A549 (cell line): ENCODE results near the gene SART3. TPM values are rescaled to one million over a fixed set of nuclear protein-coding genes. Genes with fewer than 3 reads are reported as not detected.
"Not testable (repeated sequence)": the region's sequence is repeated elsewhere in the genome, so short reads cannot be mapped to it uniquely, and the experiment has no call there.

ENCODE experiments used
- ATAC-seq, 2 experiments: fragments of 200-7000 bp in 1 of 2; fragments of >200 bp in 1 of 2; cut with Nextera tagmentation in 1 of 2; cut with Tn5 transposase in 1 of 2; 3 replicates each; pipeline versions ENCODE4 v1.8.0 to v1.9.1; 2018 to 2020; ENCODE audit warnings: mild to moderate bottlenecking in 1 of 2, moderate library complexity in 1 of 2
- CTCF ChIA-PET: fragments of 300-600 bp; sonication (Branson Sonifier 250); formaldehyde crosslinking; extraction: SDS; loops from one replicate; lab custom pipeline; 2021; ENCODE audit warnings: antibody characterized with exemption, inconsistent platforms; lab: Yijun Ruan, JAX
- POLR2A ChIA-PET: fragments of 350-600 bp; formaldehyde crosslinking; extraction: SDS; loops from one replicate; lab custom pipeline; 2021; ENCODE audit warnings: antibody characterized with exemption, inconsistent platforms; lab: Yijun Ruan, JAX
- DNase-seq, 2 experiments: peaks; one replicate each; pipeline versions ENCODE4 v3.0.0 to v3.0.0-alpha.2; 2011 to 2016; ENCODE audit warnings: low read depth in 1 of 2, low spot score in 1 of 2
- FAIRE-seq: peaks from 2 replicates; lab custom pipeline; 2011; peaks lifted over from hg19 to GRCh38; lab: Jason Lieb, UNC
- H3K27ac ChIP-seq, 2 experiments: fragments of >200 bp; sonication (Bioruptor Twin); formaldehyde crosslinking; 3 replicates each; pipeline ENCODE4 v1.5.1; 2016 to 2017
- H3K4me1 ChIP-seq: fragments of >200 bp; sonication (Bioruptor Twin); formaldehyde crosslinking; 3 replicates; pipeline ENCODE4 v1.6.1; 2016
- H3K4me2 ChIP-seq: fragments of >200 bp; sonication (Bioruptor Twin); formaldehyde crosslinking; 3 replicates; pipeline ENCODE4 v1.6.1; 2016
- H3K4me3 ChIP-seq: fragments of >200 bp; sonication (Bioruptor Twin); formaldehyde crosslinking; 3 replicates; pipeline ENCODE4 v1.5.1; 2016
- H3K9me3 ChIP-seq: fragments of >200 bp; sonication (Bioruptor Twin); formaldehyde crosslinking; 3 replicates; pipeline ENCODE4 v1.6.1; 2016
- CEBPB ChIP-seq, 2 experiments: fragments of >200 bp in 1 of 2; sonication (Bioruptor Twin) in 1 of 2; formaldehyde crosslinking in 1 of 2; IDR thresholded peaks; 2 replicates each; pipeline ENCODE4 v1.6.1; 2012 to 2016
- CHD4 ChIP-seq: fragments of 200-600 bp; sonication (generic); IDR thresholded peaks from 2 replicates; pipeline ENCODE4 v1.6.1; 2016; ENCODE audit warnings: antibody characterized with exemption, mild to moderate bottlenecking, borderline replicate concordance
- EHF ChIP-seq: fragments of 250-450 bp; sonication (Bioruptor Pico); IDR thresholded peaks from 2 replicates; pipeline ENCODE4 v1.5.0; 2020; ENCODE audit warnings: mild to moderate bottlenecking
- ELK1 ChIP-seq: fragments of 150-350 bp; IDR thresholded peaks from 2 replicates; pipeline ENCODE4 v1.6.1; 2014; ENCODE audit warnings: low read depth, mild to moderate bottlenecking, low read length
- ESRRA ChIP-seq: fragments of 150-350 bp; IDR thresholded peaks from 2 replicates; pipeline ENCODE4 v1.6.1; 2014; ENCODE audit warnings: mild to moderate bottlenecking, low read length, borderline replicate concordance
- FOSB ChIP-seq: fragments of 250-450 bp; sonication (Bioruptor Pico); IDR thresholded peaks from 2 replicates; pipeline ENCODE4 v1.5.0; 2020; ENCODE audit warnings: mild to moderate bottlenecking, moderate library complexity
- HOXA7 ChIP-seq: fragments of 250-450 bp; sonication (Bioruptor Pico); IDR thresholded peaks from 2 replicates; pipeline ENCODE4 v1.5.0; 2020; ENCODE audit warnings: mild to moderate bottlenecking, moderate library complexity
- HOXB13 ChIP-seq: fragments of 250-450 bp; sonication (Bioruptor Pico); IDR thresholded peaks from 2 replicates; pipeline ENCODE4 v1.5.0; 2020; ENCODE audit warnings: low read depth, mild to moderate bottlenecking, moderate library complexity
- KDM1A ChIP-seq: fragments of 200-600 bp; sonication (generic); IDR thresholded peaks from 2 replicates; pipeline ENCODE4 v1.6.1; 2016; ENCODE audit warnings: low read depth, mild to moderate bottlenecking
- KDM5A ChIP-seq: fragments of 200-600 bp; sonication (generic); IDR thresholded peaks from 2 replicates; pipeline ENCODE4 v1.6.1; 2016; ENCODE audit warnings: antibody characterized with exemption, mild to moderate bottlenecking
- MAFK ChIP-seq: fragments of 450-650 bp; IDR thresholded peaks from 2 replicates; pipeline ENCODE4 v1.6.1; 2014; ENCODE audit not compliant: partially characterized antibody
- MAX ChIP-seq: IDR thresholded peaks from 2 replicates; pipeline ENCODE4 v1.6.1; 2012
- NFE2L2 ChIP-seq: fragments of 150-350 bp; conservative IDR thresholded peaks from 2 replicates; pipeline ENCODE4 v1.6.1; 2014; ENCODE audit warnings: low read length
- NR3C1 ChIP-seq: fragments of >200 bp; sonication (Bioruptor Twin); formaldehyde crosslinking; IDR thresholded peaks from 3 replicates; pipeline ENCODE4 v1.6.1; 2017
- PHF8 ChIP-seq: fragments of 200-600 bp; sonication (generic); IDR thresholded peaks from 2 replicates; pipeline ENCODE4 v1.6.1; 2016; ENCODE audit warnings: low read depth, mild to moderate bottlenecking, antibody characterized with exemption, moderate library complexity, borderline replicate concordance
- RAD21 ChIP-seq, 2 experiments: fragments of >200 bp in 1 of 2; sonication (Bioruptor Twin) in 1 of 2; formaldehyde crosslinking in 1 of 2; IDR thresholded peaks in 1 of 2; conservative IDR thresholded peaks in 1 of 2; 2 replicates in 1 of 2; 3 replicates in 1 of 2; pipeline ENCODE4 v1.6.1; 2012 to 2018; ENCODE audit warnings: inconsistent platforms in 1 of 2
- RCOR1 ChIP-seq: fragments of 150-350 bp; IDR thresholded peaks from 2 replicates; pipeline ENCODE4 v1.6.1; 2014; ENCODE audit warnings: antibody characterized with exemption, low read length, low read depth
- SREBF2 ChIP-seq: fragments of 450-650 bp; IDR thresholded peaks from 2 replicates; pipeline ENCODE4 v1.6.1; 2014; ENCODE audit warnings: mild to moderate bottlenecking, moderate library complexity
- TFCP2L1 ChIP-seq: fragments of 250-450 bp; sonication (Bioruptor Pico); IDR thresholded peaks from 2 replicates; pipeline ENCODE4 v1.5.0; 2021; ENCODE audit warnings: mild to moderate bottlenecking
- TP53 ChIP-seq: fragments of 250-450 bp; sonication (Bioruptor Pico); IDR thresholded peaks from 2 replicates; pipeline ENCODE4 v1.5.0; 2021; ENCODE audit warnings: mild to moderate bottlenecking, moderate library complexity
- USF2 ChIP-seq: fragments of 450-650 bp; IDR thresholded peaks from 2 replicates; pipeline ENCODE4 v1.6.1; 2014; ENCODE audit warnings: antibody characterized with exemption
- ZC3H11A ChIP-seq: fragments of 450-650 bp; IDR thresholded peaks from 2 replicates; pipeline ENCODE4 v1.6.1; 2014; ENCODE audit warnings: antibody characterized with exemption, mild to moderate bottlenecking
- ZNF302 ChIP-seq: fragments of 250-450 bp; sonication (Bioruptor Pico); IDR thresholded peaks from 2 replicates; pipeline ENCODE4 v1.9.0; 2021; ENCODE audit warnings: inconsistent platforms, mild to moderate bottlenecking, moderate library complexity
- ZSCAN20 ChIP-seq: fragments of 250-450 bp; sonication (Bioruptor Pico); IDR thresholded peaks from 2 replicates; pipeline ENCODE4 v1.8.0; 2022; ENCODE audit warnings: mild to moderate bottlenecking, moderate library complexity
- WGBS: methylation state at CpG from one replicate; pipeline ENCODE4 v1.1.6; 2017; ENCODE audit errors: missing lambda C conversion rate; 5-methylcytosine and 5-hydroxymethylcytosine counted together
- polyA plus RNA-seq, 4 experiments: library from polyadenylated mRNA; depleted of rRNA in 3 of 4; stranded (reverse); fragments of >200 nt; fragmentation: RNase III in 1 of 4; extraction: RNeasy Plus Mini Kit Qiagen cat#74134 plus additional on column Dnase treatment in 1 of 4; gene quantifications; 2 replicates in 3 of 4; 3 replicates in 1 of 4; pipeline ENCODE4 v1.2.3, GENCODE V29; 2011 to 2017

Gene SART3
- polyA plus RNA-seq, 2 of the 4 experiments (the other 2 are of a cell fraction): 52.7 to 77.2 TPM

- no peak for TF ChIP-seq KDM1A
Measured at GRCh38 chr12:108575199-108575912, 14.4 kb upstream of the SART3 start (continued).

- DNase-seq, H3K4me3 ChIP-seq, POLR2A ChIA-PET, H3K4me2 ChIP-seq, ATAC-seq, H3K9me3 ChIP-seq, FAIRE-seq, H3K4me1 ChIP-seq, H3K27ac ChIP-seq: not testable (repeated sequence)
- WGBS: 86% methylated on average over 1 of the region's 1 CpG
- CTCF ChIA-PET: interaction anchor here (2.2 to 22.8 kb wide), 2 partner anchors 10 to 39 kb away, joined by 8 to 533 read pairs; no protein-coding TSS in a partner anchor
Measured at GRCh38 chr12:108574276-108574675, 13.3 kb upstream of the SART3 start.

GRCh38 chr12:108573317-108573716 is 12.3 kb upstream of the SART3 start:
- FAIRE-seq: no peak
- DNase-seq: no peak
- 8% methylated on average over 2 of the region's 2 CpGs for WGBS
- no peak for ATAC-seq
- Histone ChIP-seq H3K4me2 (no peak overlapping the region), H3K9me3 (no peaks in the 10 kb centered on the region), H3K4me1 (no peaks in the 10 kb centered on the region), H3K27ac (no peak overlapping the region), H3K4me3 (no peak overlapping the region)
- TF ChIP-seq MAX (no peak), MAFK (peak; percentile 97), ZNF302 (CRISPR knock-in tag) (no peak), NR3C1 (no peak)
- CTCF ChIA-PET: interaction anchor here (1.0 to 22.8 kb wide), 4 partner anchors 9 to 520 kb away, joined by 4 to 533 read pairs (median 4); partner anchors contain the start of gene ALKBH2
- POLR2A ChIA-PET: no interaction called here

- H3K9me3 ChIP-seq: no peaks in the 10 kb centered on the region
- no peak for TF ChIP-seq TP53
- TF ChIP-seq KDM1A: no peak
- no peak for TF ChIP-seq ZNF302 (CRISPR knock-in tag)
- no peak for TF ChIP-seq SREBF2
- TF ChIP-seq HOXB13 (CRISPR knock-in tag): no peak
- TF ChIP-seq CEBPB (IDR thresholded peaks at IDR 0.05): no peak
- ATAC-seq (peak in 1 of 2 experiments; percentile 29; a peak in 3 of 6 replicates), DNase-seq (no peak), FAIRE-seq (no peak)
- H3K27ac ChIP-seq: no peak overlapping the region
- ChIA-PET POLR2A (no interaction called here), CTCF (interaction anchor here (0.6 to 22.8 kb wide), 6 partner anchors 8 to 521 kb away, joined by 4 to 533 read pairs (median 5); partner anchors contain the start of gene ALKBH2)
- no peak overlapping the region for H3K4me3 ChIP-seq
- no peak overlapping the region for H3K4me2 ChIP-seq
- WGBS: 55% methylated on average over 8 of the region's 8 CpGs
- no peaks in the 10 kb centered on the region for H3K4me1 ChIP-seq
Measured at GRCh38 chr12:108572166-108572790, 11.3 kb upstream of the SART3 start.

GRCh38 chr12:108571609-108572165 is 10.7 kb upstream of the SART3 start:
- FAIRE-seq (no peak), ATAC-seq (peak in 1 of 2 experiments; percentile 24; a peak in 2 of 6 replicates), DNase-seq (no peak)
- 71% methylated on average over 7 of the region's 8 CpGs for WGBS
- TF ChIP-seq ESRRA: no peak
- no peak for TF ChIP-seq HOXA7 (CRISPR knock-in tag)
- no peak for TF ChIP-seq KDM1A
- no peak for TF ChIP-seq USF2
- TF ChIP-seq KDM5A: no peak
- no peak for TF ChIP-seq TFCP2L1 (CRISPR knock-in tag)
- no peak for TF ChIP-seq PHF8
- TF ChIP-seq CHD4: no peak
- no peak for TF ChIP-seq ZC3H11A
- no peak for TF ChIP-seq RAD21 (conservative IDR thresholded peaks at IDR 0.05 in 1 of 2, IDR thresholded peaks at IDR 0.05 in 1 of 2)
- no peak for TF ChIP-seq EHF
- no peak for TF ChIP-seq ZSCAN20 (CRISPR knock-in tag)
- TF ChIP-seq RCOR1: no peak
- TF ChIP-seq FOSB (CRISPR knock-in tag): no peak
- TF ChIP-seq ELK1: no peak
- no peak for TF ChIP-seq MAFK
- no peak for TF ChIP-seq NFE2L2
- no peaks in the 10 kb centered on the region for H3K9me3 ChIP-seq
- H3K27ac ChIP-seq: no peak overlapping the region
- no peak overlapping the region for H3K4me2 ChIP-seq
- no peak overlapping the region for H3K4me3 ChIP-seq
- POLR2A ChIA-PET: interaction anchor here (1.6 kb wide), 1 partner anchor 9 kb away, joined by 4 read pairs; the partner anchor contains the start of gene ISCU
- CTCF ChIA-PET: interaction anchor here (0.6 to 22.8 kb wide), 11 partner anchors 11 to 523 kb away, joined by 3 to 533 read pairs (median 5); no protein-coding TSS in a partner anchor
- no peaks in the 10 kb centered on the region for H3K4me1 ChIP-seq
